Activated CD4-positive, alpha-beta T cell treated with anti-CD3 and anti-CD28 coated beads, Interleukin-2, amount 50 U/mL, for 16 hours (primary cell): ENCODE measurements around the gene FLYWCH1.
"Not testable (repeated sequence)": the region's sequence is repeated elsewhere in the genome, so short reads cannot be mapped to it uniquely, and the experiment has no call there.

Experiments used
- DNase-seq: peaks from one replicate; pipeline ENCODE4 v3.0.0-alpha.2; 2020

FLYWCH1 gene

GRCh38 chr16:2928151-2928550 is 16.4 kb downstream of the FLYWCH1 start:
- not testable (repeated sequence) for DNase-seq

- no peak for DNase-seq
Observed at GRCh38 chr16:2928796-2929195, 17.1 kb downstream of the FLYWCH1 start.

- no peak for DNase-seq
Observed at GRCh38 chr16:2929693-2930092, 18.0 kb downstream of the FLYWCH1 start.

- no peak for DNase-seq
Observed at GRCh38 chr16:2930236-2930635, 18.5 kb downstream of the FLYWCH1 start.

GRCh38 chr16:2931231-2931914 is 19.6 kb downstream of the FLYWCH1 start:
- not testable (repeated sequence) for DNase-seq

- DNase-seq = no peak
Observed at GRCh38 chr16:2933136-2933535, 21.4 kb downstream of the FLYWCH1 start.

- no peak for DNase-seq
Observed at GRCh38 chr16:2933701-2934100, 22.0 kb downstream of the FLYWCH1 start.

GRCh38 chr16:2934450-2934849 is 22.7 kb downstream of the FLYWCH1 start:
- DNase-seq = no peak

- no peak for DNase-seq
Observed at GRCh38 chr16:2936436-2937011, 24.8 kb downstream of the FLYWCH1 start.

GRCh38 chr16:2937170-2937569 is 25.4 kb downstream of the FLYWCH1 start:
- no peak for DNase-seq

- no peak for DNase-seq
Observed at GRCh38 chr16:2938206-2938605, 26.5 kb downstream of the FLYWCH1 start.

GRCh38 chr16:2939968-2940367 is 28.2 kb downstream of the FLYWCH1 start:
- DNase-seq = no peak

GRCh38 chr16:2942045-2942444 is 30.3 kb downstream of the FLYWCH1 start:
- DNase-seq = no peak

- not testable (repeated sequence) for DNase-seq
Observed at GRCh38 chr16:2943716-2944115, 32.0 kb downstream of the FLYWCH1 start.

- no peak for DNase-seq
Observed at GRCh38 chr16:2946649-2947048, 34.9 kb downstream of the FLYWCH1 start.

- DNase-seq = no peak
Observed at GRCh38 chr16:2948807-2949704, 37.3 kb downstream of the FLYWCH1 start.

GRCh38 chr16:2949705-2950352 is 38.1 kb downstream of the FLYWCH1 start:
- DNase-seq = no peak

- no peak for DNase-seq
Observed at GRCh38 chr16:2950353-2950724, 38.6 kb downstream of the FLYWCH1 start.

GRCh38 chr16:2950773-2951172 is 39.0 kb downstream of the FLYWCH1 start:
- no peak for DNase-seq

GRCh38 chr16:2952679-2953078 is 40.9 kb downstream of the FLYWCH1 start:
- DNase-seq = no peak

GRCh38 chr16:2953706-2954627 is 42.2 kb downstream of the FLYWCH1 start:
- DNase-seq = no peak
